ENCODE results near the gene OBSL1.

The OBSL1 gene

DNA sequence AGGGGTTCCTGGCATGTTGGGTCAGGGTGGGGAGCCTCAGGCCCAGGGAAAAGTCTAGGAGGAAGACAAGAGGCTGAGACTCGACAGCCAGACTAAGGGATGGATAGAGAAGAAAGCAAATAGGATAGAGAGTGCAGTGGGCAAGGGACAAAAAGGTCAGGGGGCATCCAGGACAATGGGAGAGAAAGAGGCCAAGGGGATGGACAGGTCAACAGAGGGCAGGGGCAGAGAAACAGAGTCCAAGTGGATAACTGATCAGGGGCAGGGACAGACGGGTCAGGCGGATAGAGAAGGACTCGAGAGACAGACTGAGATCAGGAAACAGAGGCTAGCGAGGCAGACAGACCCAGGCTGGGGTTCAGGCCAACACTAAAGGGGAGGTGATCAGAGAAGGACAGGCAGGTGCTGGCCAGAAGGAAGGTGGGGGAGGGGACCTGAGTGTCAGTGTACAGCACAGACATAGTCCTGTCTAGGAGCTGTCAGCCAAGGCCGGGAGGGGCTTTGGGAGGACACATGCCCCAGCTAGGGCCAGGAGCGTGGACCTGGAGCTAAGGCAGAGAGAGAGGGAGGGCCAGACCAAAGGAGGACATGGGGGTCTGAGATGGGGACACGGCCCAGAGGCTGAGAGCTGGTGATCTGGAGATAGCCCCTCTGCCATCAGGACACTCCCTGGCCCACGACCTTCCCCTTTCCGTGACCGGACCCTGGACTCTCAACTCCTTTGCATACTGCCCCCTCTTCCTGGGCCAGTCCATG lies 44.8 kb downstream of the OBSL1 start:
- DNase-seq (ENCODE audit: extremely low read depth, low read depth): no peak
- TF ChIP-seq, protein P1, sequence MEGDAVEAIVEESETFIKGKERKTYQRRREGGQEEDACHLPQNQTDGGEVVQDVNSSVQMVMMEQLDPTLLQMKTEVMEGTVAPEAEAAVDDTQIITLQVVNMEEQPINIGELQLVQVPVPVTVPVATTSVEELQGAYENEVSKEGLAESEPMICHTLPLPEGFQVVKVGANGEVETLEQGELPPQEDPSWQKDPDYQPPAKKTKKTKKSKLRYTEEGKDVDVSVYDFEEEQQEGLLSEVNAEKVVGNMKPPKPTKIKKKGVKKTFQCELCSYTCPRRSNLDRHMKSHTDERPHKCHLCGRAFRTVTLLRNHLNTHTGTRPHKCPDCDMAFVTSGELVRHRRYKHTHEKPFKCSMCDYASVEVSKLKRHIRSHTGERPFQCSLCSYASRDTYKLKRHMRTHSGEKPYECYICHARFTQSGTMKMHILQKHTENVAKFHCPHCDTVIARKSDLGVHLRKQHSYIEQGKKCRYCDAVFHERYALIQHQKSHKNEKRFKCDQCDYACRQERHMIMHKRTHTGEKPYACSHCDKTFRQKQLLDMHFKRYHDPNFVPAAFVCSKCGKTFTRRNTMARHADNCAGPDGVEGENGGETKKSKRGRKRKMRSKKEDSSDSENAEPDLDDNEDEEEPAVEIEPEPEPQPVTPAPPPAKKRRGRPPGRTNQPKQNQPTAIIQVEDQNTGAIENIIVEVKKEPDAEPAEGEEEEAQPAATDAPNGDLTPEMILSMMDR (IDR thresholded peaks at IDR 0.05; ENCODE audit: low read depth, low read length): no peak

GRCh38 chr2:219525533-219526232 lies 45.7 kb downstream of the OBSL1 start:
- no peak for DNase-seq (ENCODE audit: extremely low read depth, low read depth)
- TF ChIP-seq, protein P1 (IDR thresholded peaks at IDR 0.05; ENCODE audit: low read depth, low read length): no peak

- TF ChIP-seq, protein P1 (IDR thresholded peaks at IDR 0.05; ENCODE audit: low read depth, low read length): no peak
Observed at GRCh38 chr2:219524817-219525216, 46.5 kb downstream of the OBSL1 start.

GRCh38 chr2:219523031-219523671 lies 48.2 kb downstream of the OBSL1 start:
- no peak for DNase-seq (ENCODE audit: extremely low read depth, low read depth)
- TF ChIP-seq, protein P1 (IDR thresholded peaks at IDR 0.05; ENCODE audit: low read depth, low read length): no peak

More at GRCh38 chr2:219524817-219525216, 46.5 kb downstream of the OBSL1 start:
- no peak for DNase-seq (ENCODE audit: extremely low read depth, low read depth)

GRCh38 chr2:219522111-219523030 lies 49.0 kb downstream of the OBSL1 start:
- TF ChIP-seq, protein P1 (IDR thresholded peaks at IDR 0.05; ENCODE audit: low read depth, low read length): no peak
- DNase-seq (ENCODE audit: extremely low read depth, low read depth): peak; percentile 37

DNA sequence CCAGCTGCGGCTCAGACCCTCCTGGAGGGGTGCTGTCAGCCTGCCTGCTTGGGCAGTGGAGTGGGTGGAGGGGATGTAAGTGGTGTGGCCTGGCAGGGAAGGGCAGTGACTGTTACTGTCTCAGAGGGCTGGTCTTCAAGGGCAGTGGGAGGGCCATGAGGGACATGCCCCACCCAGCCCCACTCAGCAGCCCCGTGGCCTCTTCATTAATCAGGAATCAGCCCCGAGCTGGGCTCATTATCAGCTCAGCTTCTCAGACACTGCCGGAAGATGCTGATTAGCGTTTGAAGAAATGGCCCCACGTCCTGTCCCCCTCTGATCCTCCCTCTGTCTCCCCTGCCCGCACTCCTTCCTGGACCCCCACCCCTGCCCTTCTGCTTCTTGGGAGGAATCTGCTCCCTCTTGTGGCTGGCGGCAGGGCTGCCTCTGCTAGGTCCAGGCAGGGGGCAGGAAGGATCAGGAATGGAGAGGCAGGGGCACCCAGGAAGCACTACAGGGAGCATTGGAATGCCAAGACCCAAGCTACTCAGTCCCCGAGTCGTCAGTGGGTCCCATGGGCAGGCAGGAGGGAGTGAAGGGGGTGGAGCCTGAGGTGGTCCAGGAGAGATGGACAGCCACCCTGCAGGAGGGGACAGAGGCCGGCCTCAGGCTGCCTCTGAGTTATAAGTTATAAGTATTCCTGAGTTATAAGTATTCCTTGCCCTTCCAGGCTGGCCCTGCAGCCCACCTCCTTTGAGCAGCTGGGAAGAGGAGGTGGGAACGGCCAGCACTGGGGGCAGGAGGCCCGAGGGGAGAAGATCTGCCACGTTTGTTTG lies 50.1 kb downstream of the OBSL1 start:
- no peak for DNase-seq (ENCODE audit: extremely low read depth, low read depth)
- TF ChIP-seq, protein P1 (IDR thresholded peaks at IDR 0.05; ENCODE audit: low read depth, low read length): peak; percentile 91

All from AG09319 (cell line).